PC-3 (cell line): Measurements from ENCODE around the gene DNAH1.

Experiments
- CTCF ChIP-seq: fragments of 300-600 bp; sonication (generic); conservative IDR thresholded peaks from 2 replicates; pipeline ENCODE4 v1.5.1; 2017; ENCODE audit warnings: antibody characterized with exemption, low read depth, mild to moderate bottlenecking, low read length
- EZH2phosphoT487 ChIP-seq: fragments of 300-600 bp; sonication (generic); IDR thresholded peaks from 2 replicates; pipeline ENCODE4 v1.6.1; 2018; ENCODE audit warnings: mild to moderate bottlenecking, antibody characterized with exemption, low read length, borderline replicate concordance

GRCh38 chr3:52314489-52314888 lies 1.6 kb upstream of the DNAH1 start:
- TF ChIP-seq CTCF (no peak), EZH2phosphoT487 (no peak)
